ENCODE results near the gene EVA1B. TPM values are rescaled to one million over a fixed set of nuclear protein-coding genes. Genes with fewer than 3 reads are reported as not detected.

The EVA1B gene
- total RNA-seq, 4 donors from 2014 or later, result 19.2 to 96.0 (median 73.8) TPM

DNA sequence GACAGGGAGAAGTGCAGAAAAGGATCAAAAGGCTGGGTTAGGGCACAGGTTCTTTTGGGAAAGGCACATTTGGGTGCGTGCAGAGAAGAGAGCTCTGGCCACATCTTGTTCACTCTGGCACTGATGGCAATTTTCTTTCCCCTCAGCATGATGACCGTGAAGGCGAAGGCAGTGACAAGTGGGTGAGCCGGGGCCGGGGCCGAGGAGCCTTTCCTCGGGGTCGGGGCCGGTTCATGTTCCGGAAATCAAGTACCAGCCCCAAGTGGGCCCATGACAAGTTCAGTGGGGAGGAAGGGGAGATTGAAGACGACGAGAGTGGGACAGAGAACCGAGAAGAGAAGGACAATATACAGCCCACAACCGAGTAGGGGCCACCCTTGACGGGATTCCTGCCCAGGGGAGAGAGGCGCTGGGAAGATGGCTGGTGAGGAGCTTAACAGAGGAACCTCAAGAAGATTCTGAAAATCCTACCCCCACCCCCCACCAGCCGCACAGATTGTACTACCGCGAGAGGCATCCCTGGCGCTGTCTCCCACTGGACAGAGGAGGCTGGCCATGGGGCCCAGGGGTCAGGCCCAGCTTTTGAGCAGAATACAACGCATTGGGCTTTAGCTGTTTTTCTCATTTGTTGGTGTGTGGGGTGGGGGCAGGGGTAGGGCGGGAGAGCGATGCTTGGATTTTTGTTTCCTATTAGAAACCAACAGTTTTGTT, 19.6 kb downstream of the EVA1B start:
- TF ChIP-seq, protein P1, sequence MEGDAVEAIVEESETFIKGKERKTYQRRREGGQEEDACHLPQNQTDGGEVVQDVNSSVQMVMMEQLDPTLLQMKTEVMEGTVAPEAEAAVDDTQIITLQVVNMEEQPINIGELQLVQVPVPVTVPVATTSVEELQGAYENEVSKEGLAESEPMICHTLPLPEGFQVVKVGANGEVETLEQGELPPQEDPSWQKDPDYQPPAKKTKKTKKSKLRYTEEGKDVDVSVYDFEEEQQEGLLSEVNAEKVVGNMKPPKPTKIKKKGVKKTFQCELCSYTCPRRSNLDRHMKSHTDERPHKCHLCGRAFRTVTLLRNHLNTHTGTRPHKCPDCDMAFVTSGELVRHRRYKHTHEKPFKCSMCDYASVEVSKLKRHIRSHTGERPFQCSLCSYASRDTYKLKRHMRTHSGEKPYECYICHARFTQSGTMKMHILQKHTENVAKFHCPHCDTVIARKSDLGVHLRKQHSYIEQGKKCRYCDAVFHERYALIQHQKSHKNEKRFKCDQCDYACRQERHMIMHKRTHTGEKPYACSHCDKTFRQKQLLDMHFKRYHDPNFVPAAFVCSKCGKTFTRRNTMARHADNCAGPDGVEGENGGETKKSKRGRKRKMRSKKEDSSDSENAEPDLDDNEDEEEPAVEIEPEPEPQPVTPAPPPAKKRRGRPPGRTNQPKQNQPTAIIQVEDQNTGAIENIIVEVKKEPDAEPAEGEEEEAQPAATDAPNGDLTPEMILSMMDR (IDR thresholded peaks at IDR 0.05; ENCODE audit: low read depth), result no peak

GRCh38 chr1:36303244-36303643, 20.2 kb downstream of the EVA1B start:
- TF ChIP-seq, protein P1 (IDR thresholded peaks at IDR 0.05; ENCODE audit: low read depth), result no peak

- TF ChIP-seq, protein P1 (IDR thresholded peaks at IDR 0.05; ENCODE audit: low read depth), result no peak
These were observed 22.2 kb downstream of the EVA1B start for GRCh38 chr1:36301220-36301619.

- TF ChIP-seq, protein P1 (IDR thresholded peaks at IDR 0.05; ENCODE audit: low read depth), result no peak
These were observed 22.9 kb downstream of the EVA1B start for GRCh38 chr1:36300526-36300925.

- TF ChIP-seq, protein P1 (IDR thresholded peaks at IDR 0.05; ENCODE audit: low read depth), result no peak
These were observed 24.8 kb downstream of the EVA1B start for GRCh38 chr1:36298640-36299039.

GRCh38 chr1:36297062-36297461, 26.4 kb downstream of the EVA1B start:
- TF ChIP-seq, protein P1 (IDR thresholded peaks at IDR 0.05; ENCODE audit: low read depth), result no peak

GRCh38 chr1:36295390-36295789, 28.1 kb downstream of the EVA1B start:
- TF ChIP-seq, protein P1 (IDR thresholded peaks at IDR 0.05; ENCODE audit: low read depth), result no peak
